Activated CD4-positive, alpha-beta T cell treated with anti-CD3 and anti-CD28 coated beads, Interleukin-2, amount 10 ng/mL, durations not matched to agents 7 days and 5 days (primary cell): ENCODE measurements around the gene NDUFS3. TPM values are rescaled to one million over a fixed set of nuclear protein-coding genes. Genes with fewer than 3 reads are reported as not detected.
"Not testable (repeated sequence)": the region's sequence is repeated elsewhere in the genome, so short reads cannot be mapped to it uniquely, and the experiment has no call there.

Experiments used
- CTCF ChIA-PET: fragments of 350-600 bp; sonication (Branson Sonifier 250); formaldehyde crosslinking; loops from one replicate; lab custom pipeline; 2021; ENCODE audit warnings: antibody characterized with exemption; lab: Charles Lee
- POLR2A ChIA-PET: fragments of 350-600 bp; sonication (Branson Sonifier 250); formaldehyde crosslinking; loops from one replicate; lab custom pipeline; 2021; ENCODE audit warnings: antibody characterized with exemption; lab: Charles Lee
- DNase-seq: peaks from one replicate; pipeline ENCODE4 v3.0.0-alpha.2; 2020
- H3K27ac Mint-ChIP-seq: one replicate; pipeline ENCODE4 v1.8.0; 2021; ENCODE audit warnings: mild to moderate bottlenecking, moderate library complexity, mixed read lengths
- H3K27me3 Mint-ChIP-seq: one replicate; pipeline ENCODE4 v1.8.0; 2021; ENCODE audit warnings: mixed read lengths
- H3K36me3 Mint-ChIP-seq: one replicate; pipeline ENCODE4 v1.8.0; 2021; ENCODE audit warnings: low read depth, mixed read lengths
- H3K4me1 Mint-ChIP-seq: one replicate; pipeline ENCODE4 v1.8.0; 2021; ENCODE audit warnings: mixed read lengths
- H3K4me3 Mint-ChIP-seq: one replicate; pipeline ENCODE4 v1.8.0; 2021; ENCODE audit warnings: mild to moderate bottlenecking, moderate library complexity, mixed read lengths
- H3K9me3 Mint-ChIP-seq: one replicate; pipeline ENCODE4 v1.8.0; 2021; ENCODE audit warnings: mixed read lengths
- total RNA-seq, 2 experiments: library from RNA; stranded (reverse); gene quantifications; one replicate each; pipeline ENCODE4 v1.2.3, GENCODE V29; 2021

Gene NDUFS3
- 100 to 1,000 TPM; 105 to 110 TPM for total RNA-seq

DNA sequence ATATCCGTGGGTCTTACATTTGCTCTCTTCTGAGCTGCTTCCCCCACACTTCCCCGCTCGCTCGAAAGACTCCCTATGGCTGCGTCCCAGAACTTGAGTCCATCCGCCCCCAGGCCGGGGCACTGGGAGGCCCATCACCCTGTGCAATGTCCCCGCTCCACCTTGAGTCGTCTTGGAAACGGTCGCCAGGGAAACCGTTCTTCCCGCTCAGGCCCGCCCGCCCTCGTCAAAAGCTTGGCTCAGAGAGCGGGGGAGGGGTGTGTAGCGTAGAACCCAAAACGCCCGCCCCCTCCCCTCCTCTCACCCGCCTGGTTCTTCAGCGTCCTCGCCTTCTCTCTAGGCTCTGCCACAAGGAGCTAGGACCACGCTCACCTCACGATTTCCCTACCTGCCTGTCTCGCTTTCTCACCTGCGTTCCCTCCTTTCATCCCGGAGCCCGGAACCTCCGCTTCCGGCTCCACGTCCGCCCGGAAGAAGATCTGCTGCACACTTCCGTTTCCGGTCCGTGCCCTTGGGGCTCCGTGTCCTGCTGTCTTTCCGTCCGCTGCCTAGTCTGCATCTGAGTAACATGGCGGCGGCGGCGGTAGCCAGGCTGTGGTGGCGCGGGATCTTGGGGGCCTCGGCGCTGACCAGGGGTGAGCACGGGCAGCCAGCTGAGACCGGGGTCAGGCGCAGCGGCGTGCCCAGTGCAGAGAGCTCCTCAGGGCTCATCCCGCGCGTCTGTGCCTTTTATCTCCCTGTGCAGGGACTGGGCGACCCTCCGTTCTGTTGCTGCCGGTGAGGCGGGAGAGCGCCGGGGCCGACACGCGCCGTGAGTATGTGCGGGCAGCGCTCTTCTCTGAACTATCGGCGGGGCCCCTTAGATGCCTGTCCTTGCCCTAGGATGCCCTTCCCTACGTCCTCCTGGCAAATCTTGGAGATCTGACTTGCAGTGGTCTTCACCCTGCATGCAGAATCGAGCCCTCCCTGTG is at the start of gene NDUFS3, which contains the start of gene KBTBD4:
Gene NDUFS3 (plus strand): TSS at position 551 of the 971 bp plus-strand sequence. CDS start 18 bp downstream, at position 569.
Gene KBTBD4 (minus strand): TSS at position 447 of the 971 bp plus-strand sequence. CDS start 19 bp downstream, at position 428.
- DNase-seq = peak; percentile 90
- H3K27me3 Mint-ChIP-seq = no peaks in the 10 kb centered on the region
- H3K36me3 Mint-ChIP-seq = peaks cover 50% of the 10 kb centered on the region
- peak within 1 kb of the TSS; percentile 99 for H3K27ac Mint-ChIP-seq
- H3K4me3 Mint-ChIP-seq = peak within 1 kb of the TSS; percentile 94
- POLR2A ChIA-PET = interaction anchor here (0.9 kb wide), 1 partner anchor 12 kb away, joined by 3 read pairs; no protein-coding TSS in a partner anchor
- H3K4me1 Mint-ChIP-seq = peaks cover 37% of the 10 kb centered on the region
- H3K9me3 Mint-ChIP-seq = no peaks in the 10 kb centered on the region
- CTCF ChIA-PET = interaction anchor here (0.9 to 3.8 kb wide), 5 partner anchors 8 to 137 kb away, joined by 3 to 18 read pairs (median 4); partner anchors contain the start of genes AGBL2 and CELF1

DNA sequence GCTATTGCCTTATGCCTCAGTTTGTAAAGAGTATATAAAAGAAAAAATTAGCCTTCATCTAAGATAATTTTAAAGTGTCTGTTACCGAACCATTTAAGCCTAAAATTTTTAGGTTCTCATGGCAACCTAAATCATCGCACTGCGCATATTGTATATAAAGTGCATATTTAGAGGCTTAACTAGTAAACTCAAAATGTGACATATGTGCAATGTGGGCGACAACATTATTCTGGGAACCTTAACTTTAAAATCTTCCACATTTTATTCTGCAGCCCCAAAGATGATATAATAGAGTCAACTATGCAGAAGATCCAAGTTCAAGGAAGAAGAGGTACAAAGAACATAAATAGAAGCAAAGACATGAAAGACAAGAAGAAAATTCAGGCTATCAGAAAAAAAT is 48.9 kb upstream of the NDUFS3 start:
- POLR2A ChIA-PET = no interaction called here
- Mint-ChIP-seq H3K4me3 (no peak overlapping the region), H3K4me1 (peaks cover 30% of the 10 kb centered on the region), H3K27ac (no peak overlapping the region), H3K36me3 (peaks cover 9% of the 10 kb centered on the region), H3K27me3 (no peaks in the 10 kb centered on the region), H3K9me3 (no peaks in the 10 kb centered on the region)
- no peak for DNase-seq
- CTCF ChIA-PET = interaction anchor here (1.4 kb wide), 1 partner anchor 20 kb away, joined by 4 read pairs; no protein-coding TSS in a partner anchor

GRCh38 chr11:47530721-47531120 is 48.2 kb upstream of the NDUFS3 start:
- H3K4me1 Mint-ChIP-seq = peaks cover 26% of the 10 kb centered on the region
- POLR2A ChIA-PET, H3K9me3 Mint-ChIP-seq, H3K4me3 Mint-ChIP-seq, H3K27ac Mint-ChIP-seq, DNase-seq, H3K27me3 Mint-ChIP-seq: not testable (repeated sequence)
- CTCF ChIA-PET = interaction anchor here (1.2 to 4.0 kb wide), 4 partner anchors 10 to 22 kb away, joined by 5 to 16 read pairs (median 5); partner anchors contain the start of gene CELF1
- H3K36me3 Mint-ChIP-seq = peaks cover 11% of the 10 kb centered on the region

- no peaks in the 10 kb centered on the region for H3K9me3 Mint-ChIP-seq
- no peak overlapping the region for H3K4me3 Mint-ChIP-seq
- no peaks in the 10 kb centered on the region for H3K27me3 Mint-ChIP-seq
- H3K4me1 Mint-ChIP-seq = peaks cover 17% of the 10 kb centered on the region
- ChIA-PET CTCF (interaction anchor here (0.6 to 4.0 kb wide), 7 partner anchors 9 to 99 kb away, joined by 3 to 16 read pairs (median 5); partner anchors contain the start of gene CELF1), POLR2A (no interaction called here)
- peaks cover 13% of the 10 kb centered on the region for H3K36me3 Mint-ChIP-seq
- no peak overlapping the region for H3K27ac Mint-ChIP-seq
- DNase-seq = no peak
Measured at GRCh38 chr11:47531666-47532065, 47.2 kb upstream of the NDUFS3 start.

DNA sequence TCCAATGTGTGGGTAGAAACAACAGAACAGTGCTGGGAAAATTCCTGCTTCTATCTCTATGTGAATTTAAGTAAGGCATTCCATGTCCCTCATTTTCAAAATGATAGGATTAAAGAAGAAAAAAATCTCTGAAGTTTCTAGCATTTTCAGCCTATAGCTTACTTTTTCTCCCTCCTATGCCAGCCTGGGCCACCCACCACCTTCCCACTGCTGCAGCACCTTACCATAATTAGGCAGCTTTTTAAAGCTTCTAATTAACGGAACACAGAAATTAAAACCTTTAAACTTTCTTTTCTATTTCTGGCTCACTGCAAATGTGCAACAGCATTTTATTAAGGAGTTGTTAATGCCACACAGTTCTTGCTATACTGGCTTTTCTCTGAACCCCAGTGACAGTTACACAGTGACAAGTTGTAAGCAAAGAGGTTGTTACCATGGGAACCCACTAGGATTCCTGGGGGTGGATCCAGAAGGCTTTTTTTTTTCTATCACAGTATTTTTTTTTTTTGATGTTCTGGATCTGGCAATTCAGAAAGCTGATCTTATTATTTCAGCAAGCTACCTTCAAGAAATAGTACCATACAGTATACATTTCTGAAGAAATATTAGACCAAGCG is 46.2 kb upstream of the NDUFS3 start:
- no peak for DNase-seq
- H3K36me3 Mint-ChIP-seq = peaks cover 13% of the 10 kb centered on the region
- CTCF ChIA-PET = interaction anchor here (1.1 to 4.0 kb wide), 5 partner anchors 8 to 21 kb away, joined by 3 to 16 read pairs (median 4); partner anchors contain the start of gene CELF1
- POLR2A ChIA-PET = interaction anchor here (0.6 kb wide), 1 partner anchor 19 kb away, joined by 6 read pairs; no protein-coding TSS in a partner anchor
- H3K9me3 Mint-ChIP-seq = no peaks in the 10 kb centered on the region
- peaks cover 15% of the 10 kb centered on the region for H3K4me1 Mint-ChIP-seq
- no peaks in the 10 kb centered on the region for H3K27me3 Mint-ChIP-seq
- no peak overlapping the region for H3K4me3 Mint-ChIP-seq
- H3K27ac Mint-ChIP-seq = no peak overlapping the region

- Mint-ChIP-seq H3K27ac (no peak overlapping the region), H3K4me3 (no peak overlapping the region), H3K4me1 (peaks cover 14% of the 10 kb centered on the region), H3K36me3 (peaks cover 15% of the 10 kb centered on the region), H3K9me3 (no peaks in the 10 kb centered on the region), H3K27me3 (no peaks in the 10 kb centered on the region)
- ChIA-PET POLR2A (no interaction called here), CTCF (interaction anchor here (0.5 to 4.0 kb wide), 4 partner anchors 12 to 24 kb away, joined by 4 to 16 read pairs (median 6); partner anchors contain the start of gene CELF1)
- DNase-seq = no peak
Measured at GRCh38 chr11:47533690-47534151, 45.2 kb upstream of the NDUFS3 start.

- H3K36me3 Mint-ChIP-seq = peaks cover 17% of the 10 kb centered on the region
- H3K27me3 Mint-ChIP-seq = no peaks in the 10 kb centered on the region
- H3K4me1 Mint-ChIP-seq = peaks cover 24% of the 10 kb centered on the region
- CTCF ChIA-PET = interaction anchor here (0.9 to 4.0 kb wide), 4 partner anchors 16 to 25 kb away, joined by 3 to 16 read pairs (median 6); partner anchors contain the start of gene CELF1
- DNase-seq = no peak
- no peak overlapping the region for H3K27ac Mint-ChIP-seq
- no peak overlapping the region for H3K4me3 Mint-ChIP-seq
- H3K9me3 Mint-ChIP-seq = no peaks in the 10 kb centered on the region
- POLR2A ChIA-PET = interaction anchor here (0.7 kb wide), 1 partner anchor 43 kb away, joined by 3 read pairs; no protein-coding TSS in a partner anchor
Measured at GRCh38 chr11:47534704-47535251, 44.1 kb upstream of the NDUFS3 start.

GRCh38 chr11:47536915-47537314 is 42.0 kb upstream of the NDUFS3 start:
- H3K36me3 Mint-ChIP-seq = peaks cover 20% of the 10 kb centered on the region
- no peak overlapping the region for H3K4me3 Mint-ChIP-seq

GRCh38 chr11:47538741-47539565 is 39.9 kb upstream of the NDUFS3 start:
- CTCF ChIA-PET = interaction anchor here (0.6 to 4.1 kb wide), 6 partner anchors 11 to 148 kb away, joined by 3 to 35 read pairs (median 3); partner anchors contain the start of gene CELF1
- Mint-ChIP-seq H3K4me3 (no peak overlapping the region), H3K27ac (peak overlapping the region; percentile 69), H3K27me3 (no peaks in the 10 kb centered on the region), H3K36me3 (peaks cover 18% of the 10 kb centered on the region), H3K4me1 (peaks cover 39% of the 10 kb centered on the region), H3K9me3 (no peaks in the 10 kb centered on the region)
- DNase-seq = no peak
- POLR2A ChIA-PET = interaction anchor here (0.6 to 0.7 kb wide), 2 partner anchors 28 to 897 kb away, joined by 3 to 4 read pairs; no protein-coding TSS in a partner anchor

More at GRCh38 chr11:47536915-47537314, 42.0 kb upstream of the NDUFS3 start:
- ChIA-PET CTCF (interaction anchor here (0.6 to 4.1 kb wide), 10 partner anchors 9 to 96 kb away, joined by 3 to 35 read pairs (median 3); partner anchors contain the start of gene CELF1), POLR2A (no interaction called here)
- no peak overlapping the region for H3K27ac Mint-ChIP-seq
- H3K4me1 Mint-ChIP-seq = peaks cover 36% of the 10 kb centered on the region
- DNase-seq = no peak
- no peaks in the 10 kb centered on the region for H3K9me3 Mint-ChIP-seq
- no peaks in the 10 kb centered on the region for H3K27me3 Mint-ChIP-seq

DNA sequence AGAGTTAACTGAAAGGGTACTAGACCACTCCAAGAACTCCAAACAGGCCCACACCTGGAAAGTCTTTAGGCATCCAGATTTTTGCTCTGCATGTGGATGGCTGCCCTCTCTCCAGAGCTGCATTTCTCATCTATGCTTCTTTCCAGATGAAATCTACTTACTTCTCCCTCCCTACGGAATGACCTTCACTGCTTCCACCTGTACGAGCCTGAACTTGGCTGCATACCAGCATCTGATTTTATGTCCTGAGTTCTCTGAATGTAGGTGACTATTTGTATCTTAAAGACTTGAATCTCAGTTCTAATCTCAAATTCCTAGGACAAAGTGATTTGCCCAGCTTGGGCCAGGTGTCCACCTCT is 39.2 kb upstream of the NDUFS3 start:
- no peaks in the 10 kb centered on the region for H3K27me3 Mint-ChIP-seq
- peaks cover 18% of the 10 kb centered on the region for H3K36me3 Mint-ChIP-seq
- H3K4me3 Mint-ChIP-seq = no peak overlapping the region
- DNase-seq = no peak
- no peak overlapping the region for H3K27ac Mint-ChIP-seq
- peaks cover 44% of the 10 kb centered on the region for H3K4me1 Mint-ChIP-seq
- POLR2A ChIA-PET = interaction anchor here (0.9 kb wide), 1 partner anchor 38 kb away, joined by 3 read pairs; no protein-coding TSS in a partner anchor
- CTCF ChIA-PET = interaction anchor here (0.6 to 4.1 kb wide), 4 partner anchors 8 to 124 kb away, joined by 3 to 35 read pairs (median 4); partner anchors contain the start of gene CELF1
- no peaks in the 10 kb centered on the region for H3K9me3 Mint-ChIP-seq

GRCh38 chr11:47541070-47541469 is 37.8 kb upstream of the NDUFS3 start:
- Mint-ChIP-seq H3K4me3 (no peak overlapping the region), H3K27me3 (no peaks in the 10 kb centered on the region), H3K4me1 (peaks cover 42% of the 10 kb centered on the region), H3K9me3 (no peaks in the 10 kb centered on the region), H3K27ac (peak overlapping the region; percentile 1), H3K36me3 (peaks cover 14% of the 10 kb centered on the region)
- no peak for DNase-seq
- ChIA-PET POLR2A (no interaction called here), CTCF (interaction anchor here (0.6 to 4.1 kb wide), 4 partner anchors 9 to 34 kb away, joined by 4 to 35 read pairs (median 5); partner anchors contain the start of gene CELF1)
